ENCODE data around the gene HAO1. TPM values are rescaled to one million over a fixed set of nuclear protein-coding genes. Genes with fewer than 3 reads are reported as not detected.

The HAO1 gene
- total and polyA plus RNA-seq, 2 of the 13 experiments (the other 11 are each of a cell fraction or from before 2014, with no cell fraction given) = 0.03 TPM; not detected in 1

DNA sequence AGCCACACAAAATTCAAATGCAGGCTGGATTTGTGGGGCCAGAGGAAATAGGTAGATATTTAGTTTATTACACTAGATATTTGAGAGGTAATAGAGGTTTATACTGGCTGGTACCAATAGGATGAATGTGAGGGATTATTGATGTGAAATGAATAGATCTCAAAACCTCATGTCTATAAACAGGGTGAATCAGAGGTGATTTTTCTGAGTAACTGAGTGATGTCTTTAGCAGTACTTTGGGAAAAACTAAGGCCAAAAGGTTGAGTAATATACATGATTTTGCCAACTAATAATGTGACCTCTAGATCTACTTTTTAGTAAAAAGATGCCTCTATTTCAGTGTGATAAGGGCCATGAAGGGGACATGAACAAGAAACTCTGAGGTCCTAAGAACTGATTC is 86.8 kb downstream of the HAO1 start (continued):
- TF ChIP-seq, protein P1, sequence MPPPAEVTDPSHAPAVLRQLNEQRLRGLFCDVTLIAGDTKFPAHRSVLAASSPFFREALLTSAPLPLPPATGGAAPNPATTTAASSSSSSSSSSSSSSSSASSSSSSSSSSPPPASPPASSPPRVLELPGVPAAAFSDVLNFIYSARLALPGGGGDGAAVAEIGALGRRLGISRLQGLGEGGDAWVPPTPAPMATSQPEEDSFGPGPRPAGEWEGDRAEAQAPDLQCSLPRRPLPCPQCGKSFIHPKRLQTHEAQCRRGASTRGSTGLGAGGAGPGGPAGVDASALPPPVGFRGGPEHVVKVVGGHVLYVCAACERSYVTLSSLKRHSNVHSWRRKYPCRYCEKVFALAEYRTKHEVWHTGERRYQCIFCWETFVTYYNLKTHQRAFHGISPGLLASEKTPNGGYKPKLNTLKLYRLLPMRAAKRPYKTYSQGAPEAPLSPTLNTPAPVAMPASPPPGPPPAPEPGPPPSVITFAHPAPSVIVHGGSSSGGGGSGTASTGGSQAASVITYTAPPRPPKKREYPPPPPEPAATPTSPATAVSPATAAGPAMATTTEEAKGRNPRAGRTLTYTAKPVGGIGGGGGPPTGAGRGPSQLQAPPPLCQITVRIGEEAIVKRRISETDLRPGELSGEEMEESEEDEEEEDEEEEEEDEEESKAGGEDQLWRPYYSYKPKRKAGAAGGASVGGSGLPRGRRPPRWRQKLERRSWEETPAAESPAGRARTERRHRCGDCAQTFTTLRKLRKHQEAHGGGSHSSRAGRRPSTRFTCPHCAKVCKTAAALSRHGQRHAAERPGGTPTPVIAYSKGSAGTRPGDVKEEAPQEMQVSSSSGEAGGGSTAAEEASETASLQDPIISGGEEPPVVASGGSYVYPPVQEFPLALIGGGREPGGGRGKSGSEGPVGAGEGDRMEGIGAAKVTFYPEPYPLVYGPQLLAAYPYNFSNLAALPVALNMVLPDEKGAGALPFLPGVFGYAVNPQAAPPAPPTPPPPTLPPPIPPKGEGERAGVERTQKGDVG (CRISPR knock-in tag; IDR thresholded peaks at IDR 0.05; ENCODE audit: borderline replicate concordance) = no peak
- no peak for TF ChIP-seq ZNF776 (CRISPR knock-in tag; IDR thresholded peaks at IDR 0.05)
- TF ChIP-seq, protein P2, sequence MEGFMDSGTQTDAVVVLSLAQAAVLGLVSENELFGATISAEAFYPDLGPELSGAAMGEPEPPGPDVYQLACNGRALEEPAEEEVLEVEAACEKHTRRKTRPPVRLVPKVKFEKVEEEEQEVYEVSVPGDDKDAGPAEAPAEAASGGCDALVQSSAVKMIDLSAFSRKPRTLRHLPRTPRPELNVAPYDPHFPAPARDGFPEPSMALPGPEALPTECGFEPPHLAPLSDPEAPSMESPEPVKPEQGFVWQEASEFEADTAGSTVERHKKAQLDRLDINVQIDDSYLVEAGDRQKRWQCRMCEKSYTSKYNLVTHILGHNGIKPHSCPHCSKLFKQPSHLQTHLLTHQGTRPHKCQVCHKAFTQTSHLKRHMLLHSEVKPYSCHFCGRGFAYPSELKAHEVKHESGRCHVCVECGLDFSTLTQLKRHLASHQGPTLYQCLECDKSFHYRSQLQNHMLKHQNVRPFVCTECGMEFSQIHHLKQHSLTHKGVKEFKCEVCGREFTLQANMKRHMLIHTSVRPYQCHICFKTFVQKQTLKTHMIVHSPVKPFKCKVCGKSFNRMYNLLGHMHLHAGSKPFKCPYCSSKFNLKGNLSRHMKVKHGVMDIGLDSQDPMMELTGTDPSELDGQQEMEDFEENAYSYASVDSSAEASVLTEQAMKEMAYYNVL (CRISPR knock-in tag; IDR thresholded peaks at IDR 0.05; ENCODE audit: borderline replicate concordance) = no peak
- no peak for TF ChIP-seq NFKBIZ (CRISPR knock-in tag; IDR thresholded peaks at IDR 0.05)
- TF ChIP-seq ZNF629 (CRISPR knock-in tag; conservative IDR thresholded peaks at IDR 0.05) = no peak
- TF ChIP-seq, protein P3, sequence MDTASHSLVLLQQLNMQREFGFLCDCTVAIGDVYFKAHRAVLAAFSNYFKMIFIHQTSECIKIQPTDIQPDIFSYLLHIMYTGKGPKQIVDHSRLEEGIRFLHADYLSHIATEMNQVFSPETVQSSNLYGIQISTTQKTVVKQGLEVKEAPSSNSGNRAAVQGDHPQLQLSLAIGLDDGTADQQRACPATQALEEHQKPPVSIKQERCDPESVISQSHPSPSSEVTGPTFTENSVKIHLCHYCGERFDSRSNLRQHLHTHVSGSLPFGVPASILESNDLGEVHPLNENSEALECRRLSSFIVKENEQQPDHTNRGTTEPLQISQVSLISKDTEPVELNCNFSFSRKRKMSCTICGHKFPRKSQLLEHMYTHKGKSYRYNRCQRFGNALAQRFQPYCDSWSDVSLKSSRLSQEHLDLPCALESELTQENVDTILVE (CRISPR knock-in tag; IDR thresholded peaks at IDR 0.05) = no peak
- TF ChIP-seq KLF16 (CRISPR knock-in tag; IDR thresholded peaks at IDR 0.05) = no peak
- no peak for TF ChIP-seq ZNF446 (CRISPR knock-in tag; IDR thresholded peaks at IDR 0.05)
- no peak for TF ChIP-seq DPF2 (CRISPR knock-in tag; IDR thresholded peaks at IDR 0.05; ENCODE audit: borderline replicate concordance, low read depth)
- TF ChIP-seq SOX6 (IDR thresholded peaks at IDR 0.05) = no peak
- no peak for TF ChIP-seq SOX6 (CRISPR knock-in tag; IDR thresholded peaks at IDR 0.05)
